GM12878 (cell line): ENCODE measurements around the gene CCDC88C. TPM values are rescaled to one million over a fixed set of nuclear protein-coding genes. Genes with fewer than 3 reads are reported as not detected.

Experiments
- BACH1 ChIP-seq: fragments of 450-650 bp; IDR thresholded peaks from 2 replicates; pipeline ENCODE4 v1.6.1; 2017; ENCODE audit warnings: mild to moderate bottlenecking, borderline replicate concordance
- CBFB ChIP-seq: IDR thresholded peaks from 2 replicates; pipeline ENCODE4 v1.6.1; 2016; ENCODE audit warnings: antibody characterized with exemption, low read depth
- CBX5 ChIP-seq: sonication (generic); IDR thresholded peaks from 2 replicates; pipeline ENCODE4 v1.6.1; 2016; ENCODE audit warnings: low read depth, moderate library complexity, mild to moderate bottlenecking, inconsistent platforms
- CEBPB ChIP-seq, 2 experiments: fragments of 150-350 bp in 1 of 2; IDR thresholded peaks; 2 replicates each; pipeline ENCODE4 v1.6.1; 2012 to 2014; ENCODE audit warnings: low read depth in 2 of 2, low read length in 2 of 2, borderline replicate concordance in 1 of 2, inconsistent platforms in 1 of 2
- CEBPZ ChIP-seq: fragments of 150-350 bp; IDR thresholded peaks from 2 replicates; pipeline ENCODE4 v1.6.1; 2016; ENCODE audit warnings: low read depth, low read length
- CHD1 ChIP-seq: IDR thresholded peaks from 2 replicates; pipeline ENCODE4 v1.6.1; 2012; ENCODE audit warnings: low read depth, low read length, improper control_type of control experiment
- E2F8 ChIP-seq: fragments of 450-650 bp; IDR thresholded peaks from 2 replicates; pipeline ENCODE4 v1.6.1; 2018; ENCODE audit warnings: mild to moderate bottlenecking, low read depth, moderate library complexity; ENCODE audit not compliant: partially characterized antibody
- HDAC2 ChIP-seq: fragments of 200-600 bp; sonication (generic); IDR thresholded peaks from 2 replicates; pipeline ENCODE4 v1.6.1; 2017
- IRF4 ChIP-seq: IDR thresholded peaks from 2 replicates; pipeline ENCODE4 v1.6.1; 2011; ENCODE audit warnings: low read depth, low read length
- KLF5 ChIP-seq: fragments of 450-650 bp; IDR thresholded peaks from 2 replicates; pipeline ENCODE4 v1.6.1; 2014; ENCODE audit warnings: mild to moderate bottlenecking; ENCODE audit not compliant: partially characterized antibody
- MXI1 ChIP-seq: fragments of 150-350 bp; IDR thresholded peaks from 2 replicates; pipeline ENCODE4 v1.6.1; 2011; ENCODE audit warnings: low read depth, mild to moderate bottlenecking, inconsistent platforms, low read length, improper control_type of control experiment
- NKRF ChIP-seq: fragments of 450-650 bp; conservative IDR thresholded peaks from 2 replicates; pipeline ENCODE4 v1.6.1; 2017; ENCODE audit warnings: mild to moderate bottlenecking, moderate library complexity
- NR2C2 ChIP-seq: IDR thresholded peaks from 2 replicates; pipeline ENCODE4 v1.6.1; 2011; ENCODE audit warnings: borderline replicate concordance, low read depth; ENCODE audit not compliant: control insufficient read depth, insufficient read length
- NR2F1 ChIP-seq: fragments of 450-650 bp; conservative IDR thresholded peaks from 2 replicates; pipeline ENCODE4 v1.6.1; 2017; ENCODE audit warnings: mild to moderate bottlenecking
- PAX8 ChIP-seq: fragments of 450-650 bp; IDR thresholded peaks from 2 replicates; pipeline ENCODE4 v1.6.1; 2017; ENCODE audit warnings: mild to moderate bottlenecking, moderate library complexity
- SIX5 ChIP-seq: IDR thresholded peaks from 2 replicates; pipeline ENCODE4 v1.6.1; 2011; ENCODE audit warnings: mild to moderate bottlenecking, low read depth, low read length, moderate library complexity; ENCODE audit not compliant: severe bottlenecking
- SMAD1 ChIP-seq: fragments of 450-650 bp; IDR thresholded peaks from 2 replicates; pipeline ENCODE4 v1.6.1; 2018; ENCODE audit warnings: mild to moderate bottlenecking, low read depth; ENCODE audit not compliant: partially characterized antibody
- STAT1 ChIP-seq: fragments of 450-650 bp; conservative IDR thresholded peaks from 2 replicates; pipeline ENCODE4 v1.6.1; 2014; ENCODE audit warnings: antibody characterized with exemption, mild to moderate bottlenecking
- SUZ12 ChIP-seq: fragments of 200-600 bp; sonication (generic); IDR thresholded peaks from one replicate; pipeline ENCODE4 v1.6.1; 2018; ENCODE audit warnings: antibody characterized with exemption, mild to moderate bottlenecking; ENCODE audit not compliant: unreplicated experiment
- TARDBP ChIP-seq: IDR thresholded peaks from 2 replicates; pipeline ENCODE4 v1.6.1; 2016; ENCODE audit warnings: borderline replicate concordance
- TBL1XR1 ChIP-seq: IDR thresholded peaks from 2 replicates; pipeline ENCODE4 v1.6.1; 2012; ENCODE audit warnings: low read depth, low read length, improper control_type of control experiment
- WRNIP1 ChIP-seq: IDR thresholded peaks from 2 replicates; pipeline ENCODE4 v1.6.1; 2011; ENCODE audit warnings: low read depth, low read length, improper control_type of control experiment, borderline replicate concordance
- YBX1 ChIP-seq: fragments of 450-650 bp; IDR thresholded peaks from 2 replicates; pipeline ENCODE4 v1.6.1; 2016; ENCODE audit warnings: antibody characterized with exemption
- ZNF274 ChIP-seq: IDR thresholded peaks from one replicate; pipeline ENCODE4 v1.8.0; 2011; ENCODE audit not compliant: insufficient read length, insufficient read depth
- polyA plus RNA-seq, 11 experiments: library from polyadenylated mRNA; depleted of rRNA in 4 of 11; unstranded in 6 of 11; stranded (reverse) in 5 of 11; fragments of >200 nt; fragmentation: Nextera tagmentation in 4 of 11; fragmentation: Illumina TruSeq in 1 of 11; extraction: Ambion mirVana in 4 of 11; extraction: Trizol in 1 of 11; gene quantifications; 1 replicate in 1 of 11; 2 replicates in 10 of 11; pipeline versions ENCODE4 v1.2.1 to v1.2.3, GENCODE V29; 2011 to 2016; ENCODE audit warnings: inconsistent platforms in 2 of 11, missing spikeins in 2 of 11, low read depth in 1 of 11
- total RNA-seq, 4 experiments: library from RNA; depleted of rRNA in 3 of 4; stranded (reverse); fragments of >200 nt in 3 of 4; fragmentation: Illumina TruSeq in 1 of 4; extraction: Trizol in 1 of 4; gene quantifications; 2 replicates each; pipeline versions ENCODE4 v1.2.1 to v1.2.3, GENCODE V29; 2013 to 2021

CCDC88C gene
- total and polyA plus RNA-seq, 10 of the 15 experiments (the other 5 are each of a cell fraction or from before 2014, with no cell fraction given): 4.0 to 79.6 (median 36.6) TPM

- TF ChIP-seq CBFB: peak; percentile 73; the same call in 1 of the 2 replicates
- no peak for TF ChIP-seq STAT1
- no peak for TF ChIP-seq SUZ12
- TF ChIP-seq NR2F1: 0 out of 2 replicates have a peak, but pooled peaks have one; percentile 6
- TF ChIP-seq CEBPZ: no peak
- no peak for TF ChIP-seq E2F8
- TF ChIP-seq NR2C2: no peak
- TF ChIP-seq TBL1XR1: no peak
- peak; percentile 77 for TF ChIP-seq IRF4
- no peak for TF ChIP-seq WRNIP1
- no peak for TF ChIP-seq CBX5
- TF ChIP-seq BACH1: peak; percentile 39; the same call in 1 of the 2 replicates
- TF ChIP-seq NKRF: no peak
- TF ChIP-seq PAX8: no peak
- no peak for TF ChIP-seq HDAC2
- TF ChIP-seq ZNF274: no peak
- TF ChIP-seq YBX1: no peak
- TF ChIP-seq CHD1: no peak
- TF ChIP-seq CEBPB (IDR thresholded peaks at IDR 0.05; ENCODE audit: borderline replicate concordance in 1 of 2, low read depth in 2 of 2, low read length in 2 of 2): no peak
- TF ChIP-seq MXI1: peak; percentile 41; the same call in 1 of the 2 replicates
- no peak for TF ChIP-seq KLF5
- TF ChIP-seq SIX5: no peak
- no peak for TF ChIP-seq SMAD1
- 0 out of 2 replicates have a peak, but pooled peaks have one; percentile 5 for TF ChIP-seq TARDBP
Observed at GRCh38 chr14:91350813-91351511, 66.7 kb downstream of the CCDC88C start (continued).
